Mesenteric fat pad (tissue), 1 donor: ENCODE data around the gene C6orf136. TPM values are rescaled to one million over a fixed set of nuclear protein-coding genes. Genes with fewer than 3 reads are reported as not detected.
A peak's percentile ranks its signal among the peaks of the same experiment; 100 is the strongest.

Experiments used
- DNase-seq: peaks from one replicate; pipeline ENCODE4 v3.0.0-alpha.2; 2020; ENCODE audit warnings: low spot score
- total RNA-seq: library from RNA; stranded (reverse); fragmentation: NEBNext Ultra II Directional; extraction: Animal tissue kit (Norgen Biotek cat#: 25700); gene quantifications from one replicate; pipeline ENCODE4 v1.2.1, GENCODE V29; 2021
- donor health status: DM: yes; HTN: yes; CAD: no.

Gene C6orf136
- total RNA-seq, 1 donor from 2014 or later, result 12.4 TPM

GRCh38 chr6:30686009-30686907 is 39.3 kb downstream of the C6orf136 start, which contains the start of gene PPP1R18:
TSS of gene PPP1R18 (minus strand) at chr6:30686645. CDS start at chr6:30686018, 627 bp downstream.
- DNase-seq, result peak; percentile 98

DNA sequence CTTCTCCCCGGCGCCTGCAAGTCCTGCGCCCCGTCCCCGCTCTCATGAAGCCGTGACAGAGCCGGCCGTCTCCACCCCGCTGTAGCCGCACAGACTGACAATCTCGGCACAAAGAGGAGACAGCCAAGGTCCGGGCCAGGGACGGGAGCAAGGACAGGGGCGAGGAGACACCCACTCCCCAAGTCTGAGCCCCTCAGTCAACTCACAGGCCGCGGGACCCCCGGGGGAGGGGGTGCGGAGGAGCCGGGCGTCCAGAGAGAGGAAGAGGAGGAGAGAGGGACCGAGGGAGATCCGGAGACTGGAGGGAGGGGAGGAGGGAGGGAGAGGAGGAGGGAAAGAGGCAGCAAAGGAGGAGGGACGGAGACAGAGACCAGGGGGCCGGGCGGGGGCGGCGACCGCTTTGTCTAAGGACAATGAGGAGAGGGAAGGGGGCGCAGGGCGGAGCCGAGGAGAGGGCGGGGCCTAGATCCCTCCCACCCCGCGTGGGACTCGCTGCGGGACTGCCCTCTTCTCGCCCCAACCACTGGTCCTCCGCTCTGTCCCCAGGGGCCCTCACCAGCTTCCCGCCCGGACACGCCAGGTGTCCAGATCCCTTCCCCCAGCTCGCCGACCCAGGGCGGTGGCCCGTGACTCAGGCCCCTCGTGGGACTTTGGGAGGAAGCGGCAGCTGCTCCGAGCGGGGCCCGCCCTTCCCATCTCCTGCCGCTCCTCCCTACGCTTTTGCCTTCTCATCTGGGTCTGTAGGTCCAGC is 40.1 kb downstream of the C6orf136 start:
- DNase-seq, result peak; percentile 99

DNA sequence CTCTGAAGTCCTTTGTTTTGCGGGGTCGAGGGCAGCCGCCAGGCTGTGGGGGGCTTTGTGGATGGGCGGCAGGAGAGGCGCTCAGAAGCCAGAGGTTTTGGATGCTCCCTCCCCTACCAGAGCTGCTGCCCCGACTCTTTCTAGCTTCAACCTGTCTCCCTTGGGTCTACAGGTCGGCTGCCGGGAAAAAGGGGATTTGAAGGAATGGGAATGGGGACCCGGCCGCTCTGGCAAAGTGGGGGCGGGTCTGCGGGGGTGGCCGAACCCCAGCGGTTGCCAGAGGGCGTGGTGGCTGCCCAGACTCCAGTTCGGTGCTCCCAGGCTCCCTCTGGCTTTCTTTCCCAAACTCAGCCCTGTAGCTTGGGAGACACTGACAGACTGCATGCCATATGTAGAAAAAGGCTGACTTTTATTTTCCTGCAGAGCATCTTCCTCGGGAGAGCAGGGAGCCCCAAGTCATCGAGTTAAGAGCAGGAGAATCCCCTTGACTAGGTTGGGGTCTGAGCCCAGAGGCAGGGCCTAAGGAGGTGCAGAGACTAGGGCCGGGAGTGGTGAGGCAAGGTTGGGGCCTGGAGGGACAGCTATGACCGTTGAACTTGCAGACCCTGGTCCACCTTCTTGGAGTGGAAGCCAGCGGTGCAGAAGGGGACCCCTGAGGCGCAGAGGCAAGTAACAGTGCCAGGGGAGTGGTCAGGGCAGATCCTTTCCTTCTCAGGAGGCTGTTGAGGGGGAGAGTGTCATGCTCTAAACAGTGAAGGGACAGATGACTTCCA is 40.9 kb downstream of the C6orf136 start:
- no peak for DNase-seq

DNA sequence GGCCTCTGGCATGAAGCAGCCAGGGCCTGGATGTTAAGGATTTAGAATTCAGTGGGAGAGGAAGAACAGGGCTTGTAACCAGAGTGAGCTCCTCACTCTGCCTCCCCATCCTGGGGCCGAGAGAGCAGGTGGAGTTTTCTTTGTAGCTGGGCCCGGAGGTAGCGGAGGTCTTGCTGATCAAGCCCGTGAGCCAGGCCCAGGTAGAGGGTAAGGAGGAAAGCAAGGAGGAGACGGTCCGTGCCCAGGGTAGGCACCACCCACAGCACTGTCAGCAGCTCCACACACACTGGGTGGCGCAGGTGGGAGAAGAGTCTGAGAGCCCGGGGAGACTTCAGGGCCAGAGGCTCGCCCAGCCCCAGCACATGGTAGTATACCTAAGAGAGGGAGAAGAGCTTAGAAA is 41.6 kb downstream of the C6orf136 start:
- no peak for DNase-seq

- no peak for DNase-seq
Measured at GRCh38 chr6:30689022-30689865, 42.3 kb downstream of the C6orf136 start.

DNA sequence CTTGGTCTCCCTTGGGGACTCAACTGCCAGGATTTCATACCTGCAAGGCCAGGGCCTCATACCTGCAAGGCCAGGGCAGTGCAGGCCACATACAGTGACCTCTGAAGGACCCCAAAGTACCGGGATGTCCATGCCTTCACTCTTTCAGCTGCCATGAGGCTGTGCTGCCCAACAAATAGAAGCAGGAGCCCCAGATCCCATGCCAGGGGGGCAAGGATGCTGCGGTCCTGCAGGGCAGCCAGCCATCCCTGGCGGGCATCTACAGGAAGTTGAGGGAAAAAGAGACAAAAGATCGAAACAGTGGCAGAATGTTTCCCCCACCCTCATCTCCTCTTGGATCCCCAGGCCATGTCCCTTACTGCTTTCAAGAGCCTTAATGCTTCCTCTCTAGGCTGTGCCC is 43.1 kb downstream of the C6orf136 start:
- no peak for DNase-seq

DNA sequence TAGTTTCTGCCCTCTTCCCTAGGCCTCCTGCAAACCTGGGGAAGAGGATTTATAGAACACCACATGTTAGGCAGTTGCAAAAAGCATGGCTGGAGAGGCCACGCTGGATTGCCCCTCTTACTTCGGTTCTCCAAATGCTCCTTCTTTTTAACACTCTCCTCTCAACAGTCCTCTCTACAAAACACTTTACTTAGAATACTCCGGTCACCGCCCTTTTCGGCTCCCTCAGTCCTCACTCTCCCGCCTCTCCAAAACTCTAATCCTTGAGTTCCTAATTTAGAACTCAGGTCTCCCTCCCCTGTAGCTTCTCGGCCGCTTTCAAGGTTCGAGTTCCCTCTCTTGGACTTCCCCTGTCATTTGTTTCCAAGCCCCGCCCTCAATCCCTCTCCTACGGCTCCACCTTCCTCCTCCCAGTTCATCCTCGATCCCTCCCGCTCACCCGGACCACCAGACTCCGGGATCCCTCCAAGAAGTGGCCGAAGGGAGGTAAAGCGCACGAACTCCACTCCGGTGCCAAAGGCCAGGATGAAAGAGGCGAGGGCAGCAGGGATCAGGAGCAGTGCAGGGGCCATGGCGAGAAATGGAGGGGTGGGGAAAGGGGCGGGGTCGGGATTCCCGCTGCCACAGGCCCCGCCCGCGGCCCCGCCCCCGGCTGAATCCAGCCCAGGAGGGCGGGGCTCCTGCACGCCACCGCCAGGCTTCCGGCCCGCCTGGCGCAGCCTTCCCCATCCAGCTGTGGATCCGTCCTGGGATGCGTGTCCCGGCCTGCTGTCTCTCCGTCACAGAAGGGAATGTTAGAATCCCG is 43.7 kb downstream of the C6orf136 start, which contains the start of gene NRM:
TSS of gene NRM (minus strand) at position 582 of the 805 bp plus-strand sequence. CDS start at position 572, 10 bp downstream.
- peak; percentile 92 for DNase-seq

- no peak for DNase-seq
Measured at GRCh38 chr6:30691208-30691847, 44.4 kb downstream of the C6orf136 start.

- no peak for DNase-seq
Measured at GRCh38 chr6:30696432-30696831, 49.5 kb downstream of the C6orf136 start.

DNA sequence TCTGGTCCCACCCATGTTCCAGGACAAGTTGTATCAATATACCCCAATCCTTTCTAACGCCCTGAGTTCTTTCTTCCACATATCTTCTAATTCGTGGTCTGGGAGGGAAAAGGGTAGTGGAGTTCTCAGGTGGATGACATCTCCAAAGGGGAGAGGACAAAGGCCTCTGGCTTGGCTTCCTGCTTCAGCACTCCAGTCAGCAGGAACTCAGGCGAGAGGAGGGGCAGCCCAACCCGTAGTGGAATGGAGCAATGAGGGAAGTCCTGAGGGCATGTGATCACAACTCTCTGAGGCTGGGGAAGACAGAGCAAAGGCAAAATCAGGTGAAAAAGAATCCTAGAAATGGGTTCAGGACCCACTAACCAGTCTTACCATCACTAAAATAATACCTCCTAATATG is 53.4 kb downstream of the C6orf136 start:
- DNase-seq, result no peak

Other genes with a start within 250 kb of the C6orf136 start
- 450 TPM for gene HLA-E, start 157.6 kb upstream of the C6orf136 start, total RNA-seq
- gene GNL1, start 90.6 kb upstream of the C6orf136 start, total RNA-seq, result 65.8 TPM
- gene PRR3, start 89.8 kb upstream of the C6orf136 start, total RNA-seq, result 9.2 TPM
- 59.2 TPM for gene ABCF1, start 75.7 kb upstream of the C6orf136 start, total RNA-seq
- 49.1 TPM for gene PPP1R10, start 29.9 kb upstream of the C6orf136 start, total RNA-seq
- gene MRPS18B, start 29.3 kb upstream of the C6orf136 start, total RNA-seq, result 44.4 TPM
- 8.4 TPM for gene ATAT1, start 20.3 kb upstream of the C6orf136 start, total RNA-seq
- gene DHX16, start 25.9 kb downstream of the C6orf136 start, total RNA-seq, result 27.2 TPM
- gene PPP1R18, start 39.5 kb downstream of the C6orf136 start, total RNA-seq, result 87.0 TPM
- gene NRM, start 43.9 kb downstream of the C6orf136 start, total RNA-seq, result 7.3 TPM
- gene MDC1, start 70.1 kb downstream of the C6orf136 start, total RNA-seq, result 19.8 TPM
- 452 TPM for gene TUBB, start 73.2 kb downstream of the C6orf136 start, total RNA-seq
- gene FLOT1, start 95.6 kb downstream of the C6orf136 start, total RNA-seq, result 190 TPM
- 146 TPM for gene IER3, start 97.4 kb downstream of the C6orf136 start, total RNA-seq
- gene DDR1, start 237.4 kb downstream of the C6orf136 start, total RNA-seq, result 82.1 TPM